NCI-H2107 (cell line): ENCODE data around the gene GSX1.
"Not testable (repeated sequence)": the region's sequence is repeated elsewhere in the genome, so short reads cannot be mapped to it uniquely, and the experiment has no call there.

ENCODE experiments used
- DNase-seq: peaks from one replicate; lab custom pipeline; 2025; lab: John Stamatoyannopoulos, UW

Gene GSX1

GRCh38 chr13:27794368-27794691 is 2.0 kb downstream of the GSX1 start:
- no peak for DNase-seq

GRCh38 chr13:27794921-27795717 is 2.8 kb downstream of the GSX1 start:
- DNase-seq = no peak

- DNase-seq = no peak
Observed at GRCh38 chr13:27795718-27796019, 3.4 kb downstream of the GSX1 start.

- DNase-seq = no peak
Observed at GRCh38 chr13:27796544-27797227, 4.4 kb downstream of the GSX1 start.

- DNase-seq = no peak
Observed at GRCh38 chr13:27797228-27797624, 4.9 kb downstream of the GSX1 start.

- no peak for DNase-seq
Observed at GRCh38 chr13:27806744-27807387, 14.6 kb downstream of the GSX1 start.

- DNase-seq = no peak
Observed at GRCh38 chr13:27808851-27809550, 16.7 kb downstream of the GSX1 start.

- DNase-seq = no peak
Observed at GRCh38 chr13:27810009-27810408, 17.7 kb downstream of the GSX1 start.

GRCh38 chr13:27810461-27810860 is 18.2 kb downstream of the GSX1 start:
- no peak for DNase-seq

GRCh38 chr13:27813826-27814225 is 21.5 kb downstream of the GSX1 start:
- DNase-seq = no peak

- DNase-seq = not testable (repeated sequence)
Observed at GRCh38 chr13:27817832-27818231, 25.5 kb downstream of the GSX1 start.

GRCh38 chr13:27820524-27821482 is 28.5 kb downstream of the GSX1 start:
- no peak for DNase-seq

GRCh38 chr13:27821566-27821965 is 29.3 kb downstream of the GSX1 start:
- DNase-seq = no peak

- no peak for DNase-seq
Observed at GRCh38 chr13:27822258-27822872, 30.1 kb downstream of the GSX1 start.

GRCh38 chr13:27822873-27823311 is 30.6 kb downstream of the GSX1 start:
- no peak for DNase-seq

- no peak for DNase-seq
Observed at GRCh38 chr13:27824121-27824520, 31.8 kb downstream of the GSX1 start.

- DNase-seq = no peak
Observed at GRCh38 chr13:27825072-27825471, 32.8 kb downstream of the GSX1 start.

GRCh38 chr13:27826379-27827353 is 34.4 kb downstream of the GSX1 start:
- DNase-seq = peak; percentile 35

- no peak for DNase-seq
Observed at GRCh38 chr13:27827646-27828045, 35.4 kb downstream of the GSX1 start.

GRCh38 chr13:27830010-27830409 is 37.7 kb downstream of the GSX1 start:
- DNase-seq = no peak
